Right atrium auricular region (tissue), 2 donors: ENCODE measurements around the gene RTF2. TPM values are rescaled to one million over a fixed set of nuclear protein-coding genes. Genes with fewer than 3 reads are reported as not detected.

Source experiments
- DNase-seq: peaks from one replicate; pipeline ENCODE4 v3.0.0-alpha.2; 2019; ENCODE audit warnings: low spot score
- H3K27ac ChIP-seq, 2 donors: fragments of 200-600 bp; sonication (generic); 1 replicate in 1 of 2; 2 replicates in 1 of 2; pipeline ENCODE4 v1.5.1; 2016 to 2019
- H3K27me3 ChIP-seq, 2 donors: fragments of 200-600 bp; sonication (generic); one replicate each; pipeline versions ENCODE4 v1.5.1 to v1.6.0; 2017 to 2019
- H3K36me3 ChIP-seq: fragments of 200-600 bp; sonication (generic); one replicate; pipeline ENCODE4 v1.5.1; 2016
- H3K4me1 ChIP-seq, 2 donors: fragments of 200-600 bp; sonication (generic); one replicate each; pipeline versions ENCODE4 v1.5.1 to v1.6.0; 2017 to 2019
- H3K4me3 ChIP-seq, 2 donors: fragments of 200-600 bp; sonication (generic); 1 replicate in 1 of 2; 2 replicates in 1 of 2; pipeline ENCODE4 v1.5.1; 2017 to 2019; ENCODE audit warnings: mild to moderate bottlenecking in 1 of 2, moderate library complexity in 1 of 2
- H3K9me3 ChIP-seq, 2 donors: fragments of 200-600 bp; sonication (generic); one replicate each; pipeline ENCODE4 v1.5.1; 2019
- total RNA-seq, 2 donors: library from RNA; depleted of rRNA; stranded (reverse); fragments of >200 nt; gene quantifications; one replicate each; pipeline ENCODE4 v1.1.0, GENCODE V29; 2016
- TF ChIP-seq, protein P1 (sequence below), 2 donors: fragments of 200-600 bp; sonication (generic); IDR thresholded peaks; one replicate each; pipeline ENCODE4 v1.5.1; 2019; ENCODE audit warnings: antibody characterized with exemption in 2 of 2

RTF2 gene
- total RNA-seq, 2 donors from 2014 or later = 48.6 to 49.4 TPM

- no peaks in the 10 kb centered on the region for H3K4me1 ChIP-seq
- no peaks in the 10 kb centered on the region for H3K9me3 ChIP-seq
- H3K36me3 ChIP-seq = no peaks in the 10 kb centered on the region
- H3K27ac ChIP-seq = no peak overlapping the region
- no peak for DNase-seq
- TF ChIP-seq, protein P1, sequence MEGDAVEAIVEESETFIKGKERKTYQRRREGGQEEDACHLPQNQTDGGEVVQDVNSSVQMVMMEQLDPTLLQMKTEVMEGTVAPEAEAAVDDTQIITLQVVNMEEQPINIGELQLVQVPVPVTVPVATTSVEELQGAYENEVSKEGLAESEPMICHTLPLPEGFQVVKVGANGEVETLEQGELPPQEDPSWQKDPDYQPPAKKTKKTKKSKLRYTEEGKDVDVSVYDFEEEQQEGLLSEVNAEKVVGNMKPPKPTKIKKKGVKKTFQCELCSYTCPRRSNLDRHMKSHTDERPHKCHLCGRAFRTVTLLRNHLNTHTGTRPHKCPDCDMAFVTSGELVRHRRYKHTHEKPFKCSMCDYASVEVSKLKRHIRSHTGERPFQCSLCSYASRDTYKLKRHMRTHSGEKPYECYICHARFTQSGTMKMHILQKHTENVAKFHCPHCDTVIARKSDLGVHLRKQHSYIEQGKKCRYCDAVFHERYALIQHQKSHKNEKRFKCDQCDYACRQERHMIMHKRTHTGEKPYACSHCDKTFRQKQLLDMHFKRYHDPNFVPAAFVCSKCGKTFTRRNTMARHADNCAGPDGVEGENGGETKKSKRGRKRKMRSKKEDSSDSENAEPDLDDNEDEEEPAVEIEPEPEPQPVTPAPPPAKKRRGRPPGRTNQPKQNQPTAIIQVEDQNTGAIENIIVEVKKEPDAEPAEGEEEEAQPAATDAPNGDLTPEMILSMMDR (IDR thresholded peaks at IDR 0.05) = peak in 1 of 2 donors; percentile 20
- no peaks in the 10 kb centered on the region for H3K27me3 ChIP-seq
- no peak overlapping the region for H3K4me3 ChIP-seq
Observed at GRCh38 chr20:56504373-56505005, 36.1 kb downstream of the RTF2 start.

- Histone ChIP-seq H3K4me1 (no peaks in the 10 kb centered on the region), H3K27ac (no peak overlapping the region), H3K27me3 (no peaks in the 10 kb centered on the region), H3K36me3 (no peaks in the 10 kb centered on the region), H3K4me3 (no peak overlapping the region), H3K9me3 (no peaks in the 10 kb centered on the region)
- DNase-seq = no peak
- TF ChIP-seq, protein P1 (IDR thresholded peaks at IDR 0.05) = no peak
Observed at GRCh38 chr20:56506103-56506502, 37.7 kb downstream of the RTF2 start.

DNA sequence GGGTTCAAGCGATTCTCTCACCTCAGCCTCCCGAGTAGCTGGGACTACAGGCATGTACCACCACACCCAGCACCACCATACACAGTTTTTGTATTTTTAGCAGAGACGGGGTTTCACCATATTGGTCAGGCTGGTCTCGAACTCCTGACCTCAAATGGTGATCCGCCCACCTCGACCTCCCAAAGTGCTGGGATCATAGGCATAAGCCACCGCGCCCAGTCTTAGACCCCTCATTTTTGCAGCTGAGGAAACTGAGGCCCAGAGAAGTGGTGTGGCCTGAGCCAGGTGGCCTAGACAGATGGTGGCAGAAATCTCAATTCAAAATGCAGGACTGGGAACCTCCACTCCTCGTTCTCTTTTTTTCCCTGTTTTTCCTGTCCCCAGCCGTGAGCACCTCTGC, 43.5 kb downstream of the RTF2 start:
- Histone ChIP-seq H3K36me3 (peaks cover 15% of the 10 kb centered on the region), H3K27ac (no peak overlapping the region), H3K4me1 (peaks cover 0 to 16% of the 10 kb centered on the region in 2 donors), H3K4me3 (no peak overlapping the region), H3K9me3 (no peaks in the 10 kb centered on the region), H3K27me3 (no peaks in the 10 kb centered on the region)
- TF ChIP-seq, protein P1 (IDR thresholded peaks at IDR 0.05) = no peak
- no peak for DNase-seq

DNA sequence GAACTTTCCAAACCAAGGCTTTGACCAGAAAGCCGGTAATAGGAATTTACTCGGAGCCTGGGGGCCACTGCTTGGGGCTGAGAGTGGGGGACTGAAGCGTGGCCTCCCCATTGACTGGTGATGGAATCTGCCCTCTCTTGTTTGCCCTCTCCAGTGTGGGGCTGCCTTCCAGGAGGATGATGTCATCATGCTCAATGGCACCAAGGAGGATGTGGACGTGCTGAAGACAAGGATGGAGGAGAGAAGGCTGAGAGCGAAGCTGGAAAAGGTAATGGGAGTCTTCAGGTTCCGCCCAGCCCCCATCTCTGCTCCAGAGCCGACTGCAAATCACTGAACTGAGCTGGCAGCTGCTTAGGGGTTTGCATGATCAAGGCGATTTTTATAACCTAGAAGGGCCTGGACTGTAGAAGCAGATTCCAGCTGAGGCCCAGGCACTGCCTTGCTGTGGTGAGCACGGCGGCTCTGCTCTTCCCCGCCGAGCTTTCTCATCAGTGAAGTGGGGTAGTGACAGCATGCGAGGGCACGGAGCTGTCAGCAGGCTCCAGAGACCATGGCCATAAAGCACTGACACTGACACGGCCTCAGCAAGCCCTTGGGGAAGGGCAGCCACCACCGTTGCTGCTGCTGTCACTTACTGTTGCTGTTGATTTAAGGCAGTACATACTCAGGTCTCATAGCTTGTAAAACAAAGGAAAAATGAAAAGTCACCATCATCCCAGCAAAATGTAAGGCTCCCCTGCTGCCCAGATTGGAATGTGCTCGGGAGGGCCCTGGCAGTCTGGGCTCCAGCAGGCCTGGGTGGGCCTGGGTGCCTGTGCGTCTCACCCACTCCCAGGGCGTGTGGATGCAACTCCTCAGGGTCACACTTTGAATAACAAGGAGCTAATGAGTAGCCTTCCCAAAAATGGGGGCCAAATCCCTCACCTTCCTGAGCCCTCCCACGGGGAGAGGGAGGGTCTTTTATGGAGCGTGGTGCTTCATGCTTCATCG, 45.0 kb downstream of the RTF2 start:
- H3K4me3 ChIP-seq = no peak overlapping the region
- TF ChIP-seq, protein P1 (IDR thresholded peaks at IDR 0.05) = no peak
- H3K27me3 ChIP-seq = no peaks in the 10 kb centered on the region
- peaks cover 30% of the 10 kb centered on the region for H3K36me3 ChIP-seq
- no peak overlapping the region for H3K27ac ChIP-seq
- DNase-seq = no peak
- no peaks in the 10 kb centered on the region for H3K9me3 ChIP-seq
- peaks cover 0 to 19% of the 10 kb centered on the region in 2 donors for H3K4me1 ChIP-seq

DNA sequence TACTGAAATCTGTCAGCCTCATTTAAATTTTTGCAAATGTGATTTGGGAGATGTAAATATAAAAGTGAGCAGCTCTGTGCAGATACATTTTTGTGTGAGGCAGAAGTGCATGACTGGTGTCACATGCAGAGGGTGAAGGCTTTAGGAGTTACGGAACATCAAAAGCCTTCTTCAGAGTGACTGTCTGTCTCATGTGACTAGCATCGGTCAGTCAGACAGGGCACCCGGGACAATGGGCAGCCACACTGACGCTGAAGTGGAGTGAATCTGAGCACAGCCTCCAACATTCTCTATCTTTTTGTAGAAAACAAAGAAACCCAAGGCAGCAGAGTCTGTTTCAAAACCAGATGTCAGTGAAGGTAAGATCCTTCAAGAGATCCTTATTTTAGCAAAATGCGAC, 48.2 kb downstream of the RTF2 start:
- Histone ChIP-seq H3K9me3 (peaks cover 4 to 21% of the 10 kb centered on the region in 2 donors), H3K4me3 (no peak overlapping the region), H3K4me1 (peaks cover 0 to 19% of the 10 kb centered on the region in 2 donors), H3K36me3 (peaks cover 52% of the 10 kb centered on the region), H3K27ac (peak overlapping the region in 1 of 2 donors; percentile 16), H3K27me3 (no peaks in the 10 kb centered on the region)
- TF ChIP-seq, protein P1 (IDR thresholded peaks at IDR 0.05) = no peak
- DNase-seq = no peak
